PFSK-1 (cell line): Measurements from ENCODE around the gene PLPP6.

Source experiments
- FOXP2 ChIP-seq: optimal IDR thresholded peaks from 2 replicates; pipeline ENCODE3; 2011; ENCODE audit warnings: borderline replicate concordance, control low read depth, inconsistent platforms; ENCODE audit not compliant: insufficient read depth; ENCODE audit errors: extremely low read length, extremely low read depth
- POLR2AphosphoS5 ChIP-seq: IDR thresholded peaks from 2 replicates; pipeline ENCODE4 v1.6.1; 2012; ENCODE audit warnings: low read depth, mild to moderate bottlenecking, control low read depth, low read length, moderate library complexity
- SIN3A ChIP-seq: IDR thresholded peaks from 2 replicates; pipeline ENCODE4 v1.6.1; 2012; ENCODE audit warnings: mild to moderate bottlenecking, low read length, moderate library complexity, borderline replicate concordance; ENCODE audit not compliant: insufficient read depth
- TAF1 ChIP-seq: IDR thresholded peaks from 2 replicates; pipeline ENCODE4 v1.6.1; 2012; ENCODE audit warnings: low read length, control low read depth, borderline replicate concordance; ENCODE audit not compliant: insufficient read depth
- TF ChIP-seq, protein P1 (sequence below), 2 experiments: IDR thresholded peaks; 2 replicates each; pipeline versions ENCODE4 v1.6.1 to v1.8.0; 2011 to 2012; ENCODE audit warnings: low read depth in 2 of 2, low read length in 2 of 2, control low read depth in 1 of 2, inconsistent platforms in 1 of 2, mild to moderate bottlenecking in 1 of 2, moderate library complexity in 1 of 2; ENCODE audit not compliant: insufficient read depth in 1 of 2

Gene PLPP6

DNA sequence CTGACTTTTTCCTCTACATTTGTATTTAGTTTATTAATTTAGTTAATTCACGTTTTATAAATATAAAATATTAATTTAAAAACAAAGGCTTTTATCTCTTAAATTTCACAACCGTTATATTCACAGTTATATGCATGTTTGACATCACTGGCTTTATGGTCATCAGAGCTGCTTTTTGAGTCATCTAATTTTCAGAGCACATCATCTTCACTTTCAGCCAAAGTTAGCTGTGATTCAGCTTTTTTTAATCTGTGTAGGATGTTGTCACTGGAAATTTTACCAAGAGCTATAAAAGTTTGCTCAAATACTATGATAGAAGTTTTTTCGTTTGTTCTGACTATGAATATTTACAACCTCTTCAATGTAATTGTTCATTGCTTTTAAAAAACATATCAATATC, 29.7 kb downstream of the PLPP6 start:
- no peak for TF ChIP-seq SIN3A
- TF ChIP-seq POLR2AphosphoS5, result no peak
- no peak for TF ChIP-seq TAF1
- TF ChIP-seq, protein P1, sequence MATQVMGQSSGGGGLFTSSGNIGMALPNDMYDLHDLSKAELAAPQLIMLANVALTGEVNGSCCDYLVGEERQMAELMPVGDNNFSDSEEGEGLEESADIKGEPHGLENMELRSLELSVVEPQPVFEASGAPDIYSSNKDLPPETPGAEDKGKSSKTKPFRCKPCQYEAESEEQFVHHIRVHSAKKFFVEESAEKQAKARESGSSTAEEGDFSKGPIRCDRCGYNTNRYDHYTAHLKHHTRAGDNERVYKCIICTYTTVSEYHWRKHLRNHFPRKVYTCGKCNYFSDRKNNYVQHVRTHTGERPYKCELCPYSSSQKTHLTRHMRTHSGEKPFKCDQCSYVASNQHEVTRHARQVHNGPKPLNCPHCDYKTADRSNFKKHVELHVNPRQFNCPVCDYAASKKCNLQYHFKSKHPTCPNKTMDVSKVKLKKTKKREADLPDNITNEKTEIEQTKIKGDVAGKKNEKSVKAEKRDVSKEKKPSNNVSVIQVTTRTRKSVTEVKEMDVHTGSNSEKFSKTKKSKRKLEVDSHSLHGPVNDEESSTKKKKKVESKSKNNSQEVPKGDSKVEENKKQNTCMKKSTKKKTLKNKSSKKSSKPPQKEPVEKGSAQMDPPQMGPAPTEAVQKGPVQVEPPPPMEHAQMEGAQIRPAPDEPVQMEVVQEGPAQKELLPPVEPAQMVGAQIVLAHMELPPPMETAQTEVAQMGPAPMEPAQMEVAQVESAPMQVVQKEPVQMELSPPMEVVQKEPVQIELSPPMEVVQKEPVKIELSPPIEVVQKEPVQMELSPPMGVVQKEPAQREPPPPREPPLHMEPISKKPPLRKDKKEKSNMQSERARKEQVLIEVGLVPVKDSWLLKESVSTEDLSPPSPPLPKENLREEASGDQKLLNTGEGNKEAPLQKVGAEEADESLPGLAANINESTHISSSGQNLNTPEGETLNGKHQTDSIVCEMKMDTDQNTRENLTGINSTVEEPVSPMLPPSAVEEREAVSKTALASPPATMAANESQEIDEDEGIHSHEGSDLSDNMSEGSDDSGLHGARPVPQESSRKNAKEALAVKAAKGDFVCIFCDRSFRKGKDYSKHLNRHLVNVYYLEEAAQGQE (IDR thresholded peaks at IDR 0.05; ENCODE audit: insufficient read depth in 1 of 2, low read depth in 2 of 2, low read length in 2 of 2), result no peak
- no peak for TF ChIP-seq FOXP2

DNA sequence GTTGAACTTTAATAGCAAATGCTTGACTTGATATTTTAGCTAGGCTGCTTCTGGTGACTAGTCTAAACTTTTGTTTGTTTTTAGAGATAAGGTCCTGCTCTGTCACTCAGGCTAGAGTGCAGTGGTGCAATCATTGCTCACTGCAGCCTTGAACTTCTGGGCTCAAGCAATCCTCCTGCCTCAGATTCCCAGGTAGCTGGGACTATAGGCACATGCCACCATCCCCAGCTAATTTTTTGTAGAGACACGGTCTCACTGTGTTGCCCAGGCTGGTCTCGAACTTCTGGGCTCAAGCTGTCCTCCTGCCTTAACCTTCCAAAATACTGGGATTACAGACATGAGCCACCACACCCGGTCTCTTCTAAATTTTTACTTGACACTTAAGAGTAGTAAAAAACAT, 38.0 kb downstream of the PLPP6 start:
- no peak for TF ChIP-seq FOXP2
- TF ChIP-seq POLR2AphosphoS5, result no peak
- TF ChIP-seq, protein P1 (IDR thresholded peaks at IDR 0.05; ENCODE audit: insufficient read depth in 1 of 2, low read depth in 2 of 2, low read length in 2 of 2), result no peak
- no peak for TF ChIP-seq SIN3A
- TF ChIP-seq TAF1, result no peak

DNA sequence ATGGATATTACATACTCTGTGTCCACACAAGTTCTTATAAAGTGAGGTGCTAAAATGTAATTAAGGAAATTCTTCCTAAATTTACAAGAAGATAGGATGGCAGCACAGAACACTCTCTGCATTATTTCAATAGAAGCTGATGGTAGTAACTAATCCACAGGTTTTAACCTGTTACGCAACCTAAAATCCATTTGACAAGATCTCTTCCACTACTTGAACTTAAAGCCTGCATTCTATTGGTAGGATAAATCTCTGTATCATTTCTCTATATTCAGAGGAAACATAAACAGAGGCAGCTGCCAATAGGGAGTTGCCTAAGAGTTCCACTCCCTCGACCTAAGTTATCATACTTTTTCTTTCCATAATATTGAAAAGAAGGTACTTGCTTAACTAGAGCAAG, 38.8 kb downstream of the PLPP6 start:
- TF ChIP-seq TAF1, result no peak
- TF ChIP-seq SIN3A, result no peak
- TF ChIP-seq FOXP2, result no peak
- TF ChIP-seq, protein P1 (IDR thresholded peaks at IDR 0.05; ENCODE audit: insufficient read depth in 1 of 2, low read depth in 2 of 2, low read length in 2 of 2), result no peak
- no peak for TF ChIP-seq POLR2AphosphoS5

DNA sequence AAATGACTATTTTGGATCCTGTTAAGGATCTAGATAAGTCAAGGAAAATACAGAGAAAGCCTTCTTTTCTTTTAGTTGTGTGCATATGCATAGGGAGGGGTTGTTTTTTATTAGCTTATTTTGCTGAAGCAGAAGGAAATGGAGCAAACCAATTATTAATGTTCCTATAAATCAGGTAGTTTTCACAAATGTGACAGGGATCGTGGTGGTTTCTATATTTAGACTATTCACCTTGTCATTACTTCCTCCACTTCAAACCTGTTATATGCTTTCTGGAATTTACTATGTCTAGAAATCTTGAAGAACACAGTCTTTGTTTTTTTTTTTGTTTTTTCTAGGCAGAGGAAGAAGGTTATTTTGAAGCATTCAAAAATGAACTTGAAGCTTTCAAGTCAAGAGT, 39.4 kb downstream of the PLPP6 start:
- TF ChIP-seq TAF1, result no peak
- TF ChIP-seq, protein P1 (IDR thresholded peaks at IDR 0.05; ENCODE audit: insufficient read depth in 1 of 2, low read depth in 2 of 2, low read length in 2 of 2), result no peak
- TF ChIP-seq POLR2AphosphoS5, result no peak
- TF ChIP-seq FOXP2, result no peak
- TF ChIP-seq SIN3A, result no peak

DNA sequence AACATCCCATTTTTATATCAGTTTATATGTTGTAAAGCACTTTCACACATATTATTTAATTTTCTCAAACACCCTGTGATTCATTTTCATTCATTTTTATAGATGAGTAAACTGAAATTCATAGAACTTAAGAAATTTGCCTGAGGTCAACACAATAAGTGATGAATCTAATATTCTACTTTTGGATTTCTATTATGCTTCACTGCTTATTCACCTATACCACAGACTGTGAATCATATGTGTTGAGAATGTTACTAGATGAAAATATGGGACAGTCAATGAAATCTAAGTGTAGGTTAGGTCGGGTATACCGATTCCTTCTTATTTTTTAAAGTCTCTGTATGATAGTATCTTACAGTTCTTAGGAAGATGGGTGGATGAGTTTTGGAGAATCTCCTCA, 42.0 kb downstream of the PLPP6 start:
- TF ChIP-seq SIN3A, result no peak
- TF ChIP-seq, protein P1 (IDR thresholded peaks at IDR 0.05; ENCODE audit: insufficient read depth in 1 of 2, low read depth in 2 of 2, low read length in 2 of 2), result no peak
- no peak for TF ChIP-seq TAF1
- no peak for TF ChIP-seq POLR2AphosphoS5
- TF ChIP-seq FOXP2, result no peak
